GM23338 (cell line): ENCODE measurements around the gene LRMDA. TPM values are rescaled to one million over a fixed set of nuclear protein-coding genes. Genes with fewer than 3 reads are reported as not detected.

Experiments
- CTCF ChIP-seq, 2 experiments: fragments of 200-600 bp in 1 of 2; sonication (generic) in 1 of 2; conservative IDR thresholded peaks; 2 replicates each; pipeline versions ENCODE4 v1.5.1 to v1.6.1; 2016 to 2017; ENCODE audit warnings: antibody characterized with exemption in 2 of 2, low read depth in 2 of 2, mild to moderate bottlenecking in 2 of 2, moderate library complexity in 1 of 2
- ETS1 ChIP-seq: IDR thresholded peaks from 2 replicates; pipeline ENCODE4 v1.6.1; 2016; ENCODE audit warnings: antibody characterized with exemption
- EZH2phosphoT487 ChIP-seq: fragments of 200-600 bp; sonication (generic); IDR thresholded peaks from one replicate; pipeline ENCODE4 v1.8.1; 2018; ENCODE audit warnings: antibody characterized with exemption; ENCODE audit not compliant: unreplicated experiment
- POLR2AphosphoS5 ChIP-seq: IDR thresholded peaks from 2 replicates; pipeline ENCODE4 v1.6.1; 2016; ENCODE audit warnings: antibody characterized with exemption, low read depth
- STAT1 ChIP-seq: IDR thresholded peaks from one replicate; pipeline ENCODE4 v1.6.1; 2016; ENCODE audit warnings: antibody characterized with exemption; ENCODE audit not compliant: unreplicated experiment
- polyA plus RNA-seq: library from polyadenylated mRNA; unstranded; fragments of >200 nt; fragmentation: Nextera tagmentation; extraction: Ambion mirVana; gene quantifications from 2 replicates; pipeline ENCODE4 v1.2.1, GENCODE V29; 2016
- total RNA-seq: library from RNA; depleted of rRNA; stranded (reverse); fragments of >200 nt; shearing (Covaris generic); gene quantifications from 2 replicates; pipeline ENCODE4 v1.2.3, GENCODE V29; 2014
- TF ChIP-seq, protein P1 (sequence below): fragments of 250-450 bp; sonication (Bioruptor Pico); IDR thresholded peaks from 2 replicates; pipeline ENCODE4 v1.5.0; 2020; ENCODE audit warnings: mild to moderate bottlenecking, moderate library complexity
- TF ChIP-seq, protein P2 (sequence below): IDR thresholded peaks from one replicate; pipeline ENCODE4 v1.6.1; 2018; ENCODE audit warnings: antibody characterized with exemption; ENCODE audit not compliant: unreplicated experiment

Gene LRMDA
- total and polyA plus RNA-seq, 2 experiments from 2014 or later = 0.90 to 1.8 TPM

GRCh38 chr10:76504823-76505222, 1073.4 kb downstream of the LRMDA start (continued):
- TF ChIP-seq, protein P1, sequence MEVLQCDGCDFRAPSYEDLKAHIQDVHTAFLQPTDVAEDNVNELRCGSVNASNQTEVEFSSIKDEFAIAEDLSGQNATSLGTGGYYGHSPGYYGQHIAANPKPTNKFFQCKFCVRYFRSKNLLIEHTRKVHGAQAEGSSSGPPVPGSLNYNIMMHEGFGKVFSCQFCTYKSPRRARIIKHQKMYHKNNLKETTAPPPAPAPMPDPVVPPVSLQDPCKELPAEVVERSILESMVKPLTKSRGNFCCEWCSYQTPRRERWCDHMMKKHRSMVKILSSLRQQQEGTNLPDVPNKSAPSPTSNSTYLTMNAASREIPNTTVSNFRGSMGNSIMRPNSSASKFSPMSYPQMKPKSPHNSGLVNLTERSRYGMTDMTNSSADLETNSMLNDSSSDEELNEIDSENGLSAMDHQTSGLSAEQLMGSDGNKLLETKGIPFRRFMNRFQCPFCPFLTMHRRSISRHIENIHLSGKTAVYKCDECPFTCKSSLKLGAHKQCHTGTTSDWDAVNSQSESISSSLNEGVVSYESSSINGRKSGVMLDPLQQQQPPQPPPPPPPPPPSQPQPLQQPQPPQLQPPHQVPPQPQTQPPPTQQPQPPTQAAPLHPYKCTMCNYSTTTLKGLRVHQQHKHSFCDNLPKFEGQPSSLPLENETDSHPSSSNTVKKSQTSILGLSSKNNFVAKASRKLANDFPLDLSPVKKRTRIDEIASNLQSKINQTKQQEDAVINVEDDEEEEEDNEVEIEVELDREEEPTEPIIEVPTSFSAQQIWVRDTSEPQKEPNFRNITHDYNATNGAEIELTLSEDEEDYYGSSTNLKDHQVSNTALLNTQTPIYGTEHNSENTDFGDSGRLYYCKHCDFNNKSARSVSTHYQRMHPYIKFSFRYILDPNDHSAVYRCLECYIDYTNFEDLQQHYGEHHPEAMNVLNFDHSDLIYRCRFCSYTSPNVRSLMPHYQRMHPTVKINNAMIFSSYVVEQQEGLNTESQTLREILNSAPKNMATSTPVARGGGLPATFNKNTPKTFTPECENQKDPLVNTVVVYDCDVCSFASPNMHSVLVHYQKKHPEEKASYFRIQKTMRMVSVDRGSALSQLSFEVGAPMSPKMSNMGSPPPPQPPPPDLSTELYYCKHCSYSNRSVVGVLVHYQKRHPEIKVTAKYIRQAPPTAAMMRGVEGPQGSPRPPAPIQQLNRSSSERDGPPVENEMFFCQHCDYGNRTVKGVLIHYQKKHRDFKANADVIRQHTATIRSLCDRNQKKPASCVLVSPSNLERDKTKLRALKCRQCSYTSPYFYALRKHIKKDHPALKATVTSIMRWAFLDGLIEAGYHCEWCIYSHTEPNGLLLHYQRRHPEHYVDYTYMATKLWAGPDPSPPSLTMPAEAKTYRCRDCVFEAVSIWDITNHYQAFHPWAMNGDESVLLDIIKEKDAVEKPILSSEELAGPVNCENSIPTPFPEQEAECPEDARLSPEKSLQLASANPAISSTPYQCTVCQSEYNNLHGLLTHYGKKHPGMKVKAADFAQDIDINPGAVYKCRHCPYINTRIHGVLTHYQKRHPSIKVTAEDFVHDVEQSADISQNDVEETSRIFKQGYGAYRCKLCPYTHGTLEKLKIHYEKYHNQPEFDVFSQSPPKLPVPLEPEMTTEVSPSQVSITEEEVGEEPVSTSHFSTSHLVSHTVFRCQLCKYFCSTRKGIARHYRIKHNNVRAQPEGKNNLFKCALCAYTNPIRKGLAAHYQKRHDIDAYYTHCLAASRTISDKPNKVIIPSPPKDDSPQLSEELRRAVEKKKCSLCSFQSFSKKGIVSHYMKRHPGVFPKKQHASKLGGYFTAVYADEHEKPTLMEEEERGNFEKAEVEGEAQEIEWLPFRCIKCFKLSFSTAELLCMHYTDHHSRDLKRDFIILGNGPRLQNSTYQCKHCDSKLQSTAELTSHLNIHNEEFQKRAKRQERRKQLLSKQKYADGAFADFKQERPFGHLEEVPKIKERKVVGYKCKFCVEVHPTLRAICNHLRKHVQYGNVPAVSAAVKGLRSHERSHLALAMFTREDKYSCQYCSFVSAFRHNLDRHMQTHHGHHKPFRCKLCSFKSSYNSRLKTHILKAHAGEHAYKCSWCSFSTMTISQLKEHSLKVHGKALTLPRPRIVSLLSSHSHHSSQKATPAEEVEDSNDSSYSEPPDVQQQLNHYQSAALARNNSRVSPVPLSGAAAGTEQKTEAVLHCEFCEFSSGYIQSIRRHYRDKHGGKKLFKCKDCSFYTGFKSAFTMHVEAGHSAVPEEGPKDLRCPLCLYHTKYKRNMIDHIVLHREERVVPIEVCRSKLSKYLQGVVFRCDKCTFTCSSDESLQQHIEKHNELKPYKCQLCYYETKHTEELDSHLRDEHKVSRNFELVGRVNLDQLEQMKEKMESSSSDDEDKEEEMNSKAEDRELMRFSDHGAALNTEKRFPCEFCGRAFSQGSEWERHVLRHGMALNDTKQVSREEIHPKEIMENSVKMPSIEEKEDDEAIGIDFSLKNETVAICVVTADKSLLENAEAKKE (CRISPR knock-in tag) = no peak
- TF ChIP-seq ETS1 (no peak), STAT1 (no peak), EZH2phosphoT487 (no peak), CTCF (conservative IDR thresholded peaks at IDR 0.05; ENCODE audit: low read depth in 2 of 2) (no peak), POLR2AphosphoS5 (no peak)
- TF ChIP-seq, protein P2, sequence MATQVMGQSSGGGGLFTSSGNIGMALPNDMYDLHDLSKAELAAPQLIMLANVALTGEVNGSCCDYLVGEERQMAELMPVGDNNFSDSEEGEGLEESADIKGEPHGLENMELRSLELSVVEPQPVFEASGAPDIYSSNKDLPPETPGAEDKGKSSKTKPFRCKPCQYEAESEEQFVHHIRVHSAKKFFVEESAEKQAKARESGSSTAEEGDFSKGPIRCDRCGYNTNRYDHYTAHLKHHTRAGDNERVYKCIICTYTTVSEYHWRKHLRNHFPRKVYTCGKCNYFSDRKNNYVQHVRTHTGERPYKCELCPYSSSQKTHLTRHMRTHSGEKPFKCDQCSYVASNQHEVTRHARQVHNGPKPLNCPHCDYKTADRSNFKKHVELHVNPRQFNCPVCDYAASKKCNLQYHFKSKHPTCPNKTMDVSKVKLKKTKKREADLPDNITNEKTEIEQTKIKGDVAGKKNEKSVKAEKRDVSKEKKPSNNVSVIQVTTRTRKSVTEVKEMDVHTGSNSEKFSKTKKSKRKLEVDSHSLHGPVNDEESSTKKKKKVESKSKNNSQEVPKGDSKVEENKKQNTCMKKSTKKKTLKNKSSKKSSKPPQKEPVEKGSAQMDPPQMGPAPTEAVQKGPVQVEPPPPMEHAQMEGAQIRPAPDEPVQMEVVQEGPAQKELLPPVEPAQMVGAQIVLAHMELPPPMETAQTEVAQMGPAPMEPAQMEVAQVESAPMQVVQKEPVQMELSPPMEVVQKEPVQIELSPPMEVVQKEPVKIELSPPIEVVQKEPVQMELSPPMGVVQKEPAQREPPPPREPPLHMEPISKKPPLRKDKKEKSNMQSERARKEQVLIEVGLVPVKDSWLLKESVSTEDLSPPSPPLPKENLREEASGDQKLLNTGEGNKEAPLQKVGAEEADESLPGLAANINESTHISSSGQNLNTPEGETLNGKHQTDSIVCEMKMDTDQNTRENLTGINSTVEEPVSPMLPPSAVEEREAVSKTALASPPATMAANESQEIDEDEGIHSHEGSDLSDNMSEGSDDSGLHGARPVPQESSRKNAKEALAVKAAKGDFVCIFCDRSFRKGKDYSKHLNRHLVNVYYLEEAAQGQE = no peak
